Tongue (tissue), 2 donors: ENCODE data around the gene STK38L. TPM values are rescaled to one million over a fixed set of nuclear protein-coding genes. Genes with fewer than 3 reads are reported as not detected.

Source experiments
- DNase-seq: peaks from one replicate; pipeline ENCODE4 v3.0.0-alpha.2; 2015
- total RNA-seq: library from RNA; depleted of rRNA; stranded (reverse); fragments of >200 nt; gene quantifications from one replicate; pipeline ENCODE4 v1.2.3, GENCODE V29; 2014

The STK38L gene
- total RNA-seq, 1 donor from 2014 or later: 42.2 TPM

DNA sequence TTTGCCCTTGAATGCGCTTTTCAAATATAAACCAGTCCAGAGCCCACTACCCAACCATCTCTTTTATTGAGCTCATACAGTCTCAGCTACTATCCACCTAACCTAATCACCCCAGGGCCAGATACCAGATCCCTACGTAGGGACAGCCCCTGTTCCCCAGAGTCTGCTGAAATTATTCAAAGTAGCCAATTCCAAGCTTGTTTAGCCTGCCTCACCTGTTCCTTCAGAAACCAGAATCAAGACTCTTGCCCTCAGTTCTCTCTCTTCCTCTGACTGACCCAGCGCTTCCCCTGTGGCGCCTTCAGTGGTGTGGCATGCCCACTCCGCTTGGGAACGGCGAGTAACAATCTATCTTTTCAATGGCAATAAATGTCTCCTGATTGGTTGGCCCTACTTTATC lies 107.4 kb downstream of the STK38L start:
- no peak for DNase-seq

DNA sequence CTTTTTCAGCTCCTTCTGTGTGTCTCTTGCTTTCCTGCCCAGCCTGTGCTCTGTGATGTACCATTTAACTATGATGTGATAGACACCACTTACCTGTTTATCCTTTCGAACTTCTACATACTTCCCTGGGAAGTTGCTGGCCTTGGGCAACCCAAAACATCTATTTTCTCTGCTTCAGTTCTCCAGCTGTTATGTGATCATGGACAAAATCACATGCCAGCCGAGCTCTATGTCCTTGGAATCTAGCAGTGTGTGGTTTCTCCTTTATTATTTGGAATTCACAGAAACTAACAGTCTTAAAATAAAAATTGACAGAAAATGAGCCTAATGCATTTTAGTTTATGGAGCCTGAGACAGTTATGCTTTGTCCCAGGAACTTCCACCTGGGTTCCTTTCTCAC lies 111.4 kb downstream of the STK38L start:
- DNase-seq: no peak

DNA sequence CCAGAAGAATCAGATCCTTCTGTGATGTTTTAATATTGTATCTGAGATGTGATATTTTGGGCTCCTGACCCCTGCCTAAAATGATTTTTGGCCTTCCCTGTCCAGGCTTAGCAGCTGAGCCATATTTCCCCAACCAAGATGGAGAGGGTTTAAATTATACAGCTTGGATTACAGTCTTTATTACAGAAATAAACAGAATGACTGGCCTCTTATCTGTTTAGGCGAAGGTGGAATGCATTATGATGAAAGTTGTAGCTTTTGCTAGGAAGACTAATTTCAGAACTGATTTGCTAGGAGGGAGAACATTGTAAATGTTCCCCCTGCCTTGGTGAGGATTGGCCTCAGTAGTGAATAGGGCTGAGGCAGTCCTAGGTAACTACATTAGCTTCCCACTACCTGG lies 111.9 kb downstream of the STK38L start:
- no peak for DNase-seq

DNA sequence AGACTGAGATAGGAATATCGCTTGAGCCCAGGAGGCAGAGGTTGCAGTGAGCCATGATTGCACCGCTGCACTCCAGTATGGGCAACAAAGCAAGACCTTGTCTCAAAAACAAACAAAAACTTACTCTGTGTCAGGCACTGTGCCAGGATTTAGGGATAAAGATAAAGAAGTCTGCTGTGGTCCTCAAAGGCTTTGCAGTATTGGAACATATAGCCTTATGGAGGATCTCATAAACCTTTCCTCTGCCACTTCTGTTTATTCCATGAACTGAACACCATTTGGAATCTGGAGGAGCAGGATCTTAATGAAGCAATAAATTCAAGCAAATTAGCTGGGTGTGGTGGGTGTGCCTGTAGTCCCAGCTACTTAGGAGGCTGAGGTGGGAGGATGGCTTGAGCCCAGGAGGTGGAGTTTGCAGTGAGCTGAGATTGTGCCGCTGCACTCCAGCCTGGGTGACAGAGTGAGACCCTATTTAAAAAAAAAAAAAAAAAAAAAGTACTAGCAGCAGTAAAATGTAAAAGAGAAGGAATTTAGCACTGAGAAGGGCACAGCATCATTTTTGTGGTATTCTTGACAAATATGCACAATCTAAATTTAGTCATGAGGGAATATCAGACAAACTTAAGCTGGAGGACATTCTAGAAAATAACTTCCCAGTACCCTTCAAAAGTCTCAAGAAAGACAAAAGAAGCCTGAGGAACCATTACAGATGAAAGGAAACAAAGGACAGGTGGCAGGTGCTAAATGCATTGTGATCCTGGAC lies 115.7 kb downstream of the STK38L start:
- no peak for DNase-seq

DNA sequence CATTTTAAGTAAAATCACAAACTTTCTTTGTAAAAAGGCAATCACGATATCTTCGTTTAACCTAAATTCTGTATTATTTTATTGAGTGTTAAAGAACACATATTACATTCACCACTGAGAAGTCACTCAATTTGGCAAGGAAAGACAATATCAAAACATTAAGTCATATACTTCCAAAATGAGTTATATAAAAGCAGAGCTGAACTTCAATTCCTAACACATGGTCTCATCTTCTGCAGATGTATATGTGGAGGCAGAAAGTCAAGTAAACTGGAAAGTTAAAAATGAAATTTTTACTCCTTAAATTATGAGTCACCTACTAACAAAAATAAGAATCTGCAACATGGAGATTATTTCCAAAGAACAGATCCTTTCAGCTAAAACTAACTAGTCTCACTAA lies 117.3 kb downstream of the STK38L start:
- DNase-seq: no peak

DNA sequence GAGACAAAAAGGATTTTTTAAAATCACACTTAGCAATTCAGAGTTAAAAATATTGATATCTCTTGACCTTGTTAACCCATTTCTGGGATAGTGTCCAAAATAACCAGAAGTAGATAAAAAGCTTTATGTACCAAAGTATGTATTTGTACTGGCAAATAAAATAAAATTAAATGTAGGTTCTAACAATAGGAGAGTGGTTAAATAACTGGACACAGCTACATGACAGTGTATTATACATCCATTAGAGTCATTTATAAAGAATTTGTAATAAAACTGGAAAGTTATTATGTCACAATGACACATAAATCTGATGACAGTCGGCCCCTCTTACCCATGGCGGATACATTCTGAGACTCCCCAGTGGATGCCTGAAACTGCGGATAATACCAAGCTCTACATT lies 122.5 kb downstream of the STK38L start:
- DNase-seq: no peak

DNA sequence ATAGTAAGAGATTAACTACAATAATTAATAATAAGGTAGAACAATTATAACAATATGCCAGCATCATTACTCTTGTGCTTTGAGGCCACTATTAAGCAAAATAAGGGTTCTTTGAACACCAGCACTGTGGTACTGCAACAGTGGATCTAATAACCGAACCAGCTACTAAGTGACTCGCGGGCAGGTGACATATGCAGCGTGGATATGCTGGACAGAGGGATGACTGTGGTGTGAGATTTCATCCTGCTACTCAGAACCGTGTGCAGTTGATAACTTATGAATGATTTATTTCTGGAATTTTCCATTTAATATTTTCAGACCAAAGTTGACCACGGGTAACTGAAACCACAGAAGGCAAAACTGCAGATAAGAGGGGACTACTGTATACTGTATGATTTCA lies 123.0 kb downstream of the STK38L start:
- DNase-seq: no peak

Other genes starting within 250 kb of the STK38L start
- gene TM7SF3, start 229.9 kb upstream of the STK38L start, total RNA-seq: 50.9 TPM
- gene MED21, start 221.7 kb upstream of the STK38L start, total RNA-seq: 57.6 TPM
- gene C12orf71, start 161.7 kb upstream of the STK38L start, total RNA-seq: not detected
- 4.6 TPM for gene BMAL2, start 88.5 kb downstream of the STK38L start, total RNA-seq
- not detected for gene SMCO2, start 202.4 kb downstream of the STK38L start, total RNA-seq